Skeletal muscle satellite cell (primary cell): Measurements from ENCODE around the gene BARX2.

Experiments
- H3K27me3 ChIP-seq: 2 replicates; pipeline ENCODE4 v1.7.0; 2013; ENCODE audit warnings: low read length; ENCODE audit not compliant: control insufficient read depth, insufficient read depth
- H3K36me3 ChIP-seq: 2 replicates; pipeline ENCODE4 v1.7.0; 2013; ENCODE audit warnings: mild to moderate bottlenecking, control low read depth, low read length; ENCODE audit not compliant: insufficient read depth
- H3K4me1 ChIP-seq: 2 replicates; pipeline ENCODE4 v1.7.0; 2013; ENCODE audit warnings: low read length; ENCODE audit not compliant: control insufficient read depth, insufficient read depth
- H3K4me2 ChIP-seq: 2 replicates; pipeline ENCODE4 v1.7.0; 2013; ENCODE audit warnings: mild to moderate bottlenecking, low read length
- H3K4me3 ChIP-seq: 2 replicates; pipeline ENCODE4 v1.7.0; 2013; ENCODE audit warnings: low read length
- H3K9ac ChIP-seq: 2 replicates; pipeline ENCODE4 v1.7.0; 2013; ENCODE audit warnings: mild to moderate bottlenecking, low read depth, low read length, moderate library complexity
- H3K9me3 ChIP-seq: replicated peaks from 2 replicates; pipeline ENCODE4 v1.7.0; 2013; ENCODE audit warnings: mild to moderate bottlenecking, control low read depth, low read length

The BARX2 gene

DNA sequence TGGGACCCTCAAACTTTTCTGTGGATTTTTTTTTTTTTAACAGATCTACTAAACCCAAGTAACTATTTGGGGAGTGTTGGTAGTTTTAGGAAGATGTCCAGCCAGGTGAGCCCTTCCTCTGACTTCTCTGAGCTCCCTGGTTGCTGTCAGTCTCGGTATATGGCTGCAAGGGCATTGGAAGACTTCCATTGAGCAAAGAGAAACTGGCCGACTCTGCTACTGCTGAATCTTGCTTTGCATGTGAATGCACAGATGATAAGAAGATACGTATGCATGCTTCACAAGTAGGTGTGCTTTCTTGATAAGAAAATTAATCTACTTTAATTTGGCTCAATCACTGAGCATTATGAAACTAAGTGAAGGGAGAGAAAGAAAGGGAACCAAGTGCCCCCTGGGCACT lies 51.1 kb downstream of the BARX2 start:
- H3K9ac ChIP-seq, result no peak overlapping the region
- no peaks in the 10 kb centered on the region for H3K9me3 ChIP-seq
- H3K4me2 ChIP-seq, result no peak overlapping the region
- no peak overlapping the region for H3K4me3 ChIP-seq
- no peaks in the 10 kb centered on the region for H3K36me3 ChIP-seq
- H3K27me3 ChIP-seq, result peaks cover 13% of the 10 kb centered on the region
- no peaks in the 10 kb centered on the region for H3K4me1 ChIP-seq

DNA sequence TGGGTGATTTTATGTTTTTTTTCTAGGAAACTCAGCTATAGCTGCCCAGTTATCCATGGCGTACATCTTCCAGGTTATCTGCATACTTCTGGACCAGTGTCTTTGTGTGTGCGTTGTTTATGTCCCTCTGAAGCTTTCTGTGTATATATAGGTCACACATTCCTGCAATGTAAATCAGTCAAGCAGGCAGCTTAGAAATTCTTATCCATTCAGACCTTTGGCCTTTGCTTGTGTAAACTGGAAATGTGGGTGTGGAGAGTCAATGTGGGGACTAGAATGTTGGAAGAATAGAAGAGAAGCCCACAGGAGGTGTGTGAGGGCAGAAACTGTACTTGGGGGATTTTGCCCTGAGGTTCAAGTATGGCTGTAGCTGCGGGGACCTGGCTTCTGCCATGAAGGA lies 51.7 kb downstream of the BARX2 start:
- no peaks in the 10 kb centered on the region for H3K36me3 ChIP-seq
- no peak overlapping the region for H3K9ac ChIP-seq
- H3K9me3 ChIP-seq, result no peaks in the 10 kb centered on the region
- no peak overlapping the region for H3K4me2 ChIP-seq
- H3K27me3 ChIP-seq, result peaks cover 13% of the 10 kb centered on the region
- no peaks in the 10 kb centered on the region for H3K4me1 ChIP-seq
- H3K4me3 ChIP-seq, result no peak overlapping the region

GRCh38 chr11:129427816-129428406 lies 52.3 kb downstream of the BARX2 start:
- Histone ChIP-seq H3K9ac (no peak overlapping the region), H3K4me1 (no peaks in the 10 kb centered on the region), H3K4me2 (no peak overlapping the region)

GRCh38 chr11:129428557-129428956 lies 52.9 kb downstream of the BARX2 start:
- Histone ChIP-seq H3K4me1 (no peaks in the 10 kb centered on the region), H3K4me3 (no peak overlapping the region), H3K36me3 (no peaks in the 10 kb centered on the region), H3K27me3 (peaks cover 13% of the 10 kb centered on the region), H3K9ac (no peak overlapping the region), H3K9me3 (no peaks in the 10 kb centered on the region), H3K4me2 (no peak overlapping the region)

More at GRCh38 chr11:129427816-129428406, 52.3 kb downstream of the BARX2 start:
- Histone ChIP-seq H3K9me3 (no peaks in the 10 kb centered on the region), H3K27me3 (peaks cover 13% of the 10 kb centered on the region), H3K36me3 (no peaks in the 10 kb centered on the region), H3K4me3 (no peak overlapping the region)

- Histone ChIP-seq H3K36me3 (no peaks in the 10 kb centered on the region), H3K9me3 (no peaks in the 10 kb centered on the region), H3K27me3 (no peaks in the 10 kb centered on the region), H3K4me3 (no peak overlapping the region), H3K9ac (no peak overlapping the region), H3K4me2 (no peak overlapping the region), H3K4me1 (no peaks in the 10 kb centered on the region)
Measured at GRCh38 chr11:129434641-129435498, 59.2 kb downstream of the BARX2 start.

DNA sequence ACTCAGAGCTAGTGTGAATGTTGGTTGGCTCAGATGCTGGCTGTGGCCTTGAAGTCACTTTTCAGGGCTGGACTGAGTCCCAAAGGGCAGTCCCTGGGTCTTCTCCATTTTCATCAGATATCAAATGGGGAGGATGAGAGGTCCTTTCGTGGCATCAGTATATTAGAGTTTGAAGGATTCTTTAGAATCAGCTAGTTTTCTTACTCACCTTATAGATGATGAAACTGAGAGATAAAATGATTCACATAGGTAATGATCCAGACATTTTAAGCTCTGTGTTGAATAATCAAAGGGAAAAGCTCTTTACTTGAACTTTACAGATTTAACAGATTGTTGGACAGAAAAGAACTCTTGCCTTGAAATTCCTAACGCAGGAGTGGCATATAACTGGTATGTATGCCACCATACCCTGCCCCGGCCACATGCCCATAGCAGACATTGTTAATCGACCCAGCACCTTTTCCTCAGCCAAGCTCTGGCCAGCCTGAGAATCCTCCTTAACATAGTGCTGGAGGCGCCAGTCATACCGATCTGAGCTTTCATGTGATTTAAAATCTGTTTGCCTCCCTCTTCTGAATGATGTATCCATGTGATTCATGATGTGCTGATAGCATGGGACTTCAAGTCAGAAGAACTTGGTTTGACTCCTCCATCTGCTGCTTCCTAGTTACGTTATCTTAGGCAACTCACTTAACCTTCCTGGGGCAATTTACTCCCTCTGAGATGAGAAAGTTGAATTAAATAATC lies 60.0 kb downstream of the BARX2 start:
- Histone ChIP-seq H3K36me3 (no peaks in the 10 kb centered on the region), H3K27me3 (no peaks in the 10 kb centered on the region), H3K4me3 (no peak overlapping the region), H3K9me3 (no peaks in the 10 kb centered on the region), H3K4me2 (no peak overlapping the region), H3K9ac (no peak overlapping the region), H3K4me1 (no peaks in the 10 kb centered on the region)

- Histone ChIP-seq H3K9me3 (no peaks in the 10 kb centered on the region), H3K4me3 (no peak overlapping the region), H3K9ac (no peak overlapping the region), H3K4me2 (no peak overlapping the region), H3K4me1 (no peaks in the 10 kb centered on the region), H3K27me3 (no peaks in the 10 kb centered on the region), H3K36me3 (no peaks in the 10 kb centered on the region)
Measured at GRCh38 chr11:129436573-129436972, 60.9 kb downstream of the BARX2 start.

- H3K4me3 ChIP-seq, result no peak overlapping the region
- H3K4me1 ChIP-seq, result no peaks in the 10 kb centered on the region
- H3K9ac ChIP-seq, result no peak overlapping the region
- no peaks in the 10 kb centered on the region for H3K27me3 ChIP-seq
- H3K36me3 ChIP-seq, result no peaks in the 10 kb centered on the region
- no peaks in the 10 kb centered on the region for H3K9me3 ChIP-seq
- no peak overlapping the region for H3K4me2 ChIP-seq
Measured at GRCh38 chr11:129440028-129440713, 64.5 kb downstream of the BARX2 start.

GRCh38 chr11:129442171-129442570 lies 66.5 kb downstream of the BARX2 start:
- Histone ChIP-seq H3K4me1 (no peaks in the 10 kb centered on the region), H3K27me3 (no peaks in the 10 kb centered on the region), H3K9me3 (no peaks in the 10 kb centered on the region), H3K36me3 (no peaks in the 10 kb centered on the region), H3K4me3 (no peak overlapping the region), H3K4me2 (no peak overlapping the region), H3K9ac (no peak overlapping the region)

DNA sequence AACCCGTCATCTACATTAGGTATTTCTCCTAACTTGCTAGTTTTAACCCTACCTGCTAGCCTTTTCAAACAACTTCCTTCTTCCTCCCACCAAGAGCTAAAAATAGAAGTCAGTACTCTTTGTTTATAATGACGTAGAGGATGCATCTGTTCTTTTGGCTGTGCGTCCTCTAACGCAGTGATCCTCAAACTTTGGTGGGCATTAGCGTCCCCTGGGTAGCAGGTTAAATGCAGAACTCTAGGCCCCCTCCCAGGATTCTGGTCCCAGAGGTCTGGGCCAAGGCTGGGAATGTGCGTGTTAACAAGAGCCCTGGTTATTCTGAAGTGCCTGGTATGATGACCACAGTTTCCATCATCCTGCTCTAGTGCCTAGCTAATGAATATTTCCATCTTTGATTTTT lies 67.6 kb downstream of the BARX2 start:
- Histone ChIP-seq H3K4me3 (no peak overlapping the region), H3K4me2 (no peak overlapping the region), H3K4me1 (no peaks in the 10 kb centered on the region), H3K36me3 (no peaks in the 10 kb centered on the region), H3K9me3 (no peaks in the 10 kb centered on the region), H3K9ac (no peak overlapping the region), H3K27me3 (no peaks in the 10 kb centered on the region)

- H3K4me3 ChIP-seq, result no peak overlapping the region
- H3K27me3 ChIP-seq, result no peaks in the 10 kb centered on the region
- H3K9ac ChIP-seq, result no peak overlapping the region
- no peaks in the 10 kb centered on the region for H3K36me3 ChIP-seq
- H3K9me3 ChIP-seq, result no peaks in the 10 kb centered on the region
- H3K4me1 ChIP-seq, result no peaks in the 10 kb centered on the region
- no peak overlapping the region for H3K4me2 ChIP-seq
Measured at GRCh38 chr11:129444274-129444673, 68.6 kb downstream of the BARX2 start.
